Right renal cortex interstitium (tissue), 3 donors: ENCODE measurements around the gene AIF1L. TPM values are rescaled to one million over a fixed set of nuclear protein-coding genes. Genes with fewer than 3 reads are reported as not detected.

ENCODE experiments used
- DNase-seq, 3 donors: peaks; one replicate each; pipeline ENCODE4 v3.0.0-alpha.2; 2013; ENCODE audit warnings: low read depth in 3 of 3, low spot score in 2 of 3
- polyA plus RNA-seq, 3 donors: library from polyadenylated mRNA; unstranded; fragments of 120-200 nt; gene quantifications; one replicate each; pipeline ENCODE4 v1.2.1, GENCODE V29; 2013; ENCODE audit not compliant: insufficient read length in 3 of 3

The AIF1L gene
- polyA plus RNA-seq, 3 donors = 355 to 428 (median 401) TPM

DNA sequence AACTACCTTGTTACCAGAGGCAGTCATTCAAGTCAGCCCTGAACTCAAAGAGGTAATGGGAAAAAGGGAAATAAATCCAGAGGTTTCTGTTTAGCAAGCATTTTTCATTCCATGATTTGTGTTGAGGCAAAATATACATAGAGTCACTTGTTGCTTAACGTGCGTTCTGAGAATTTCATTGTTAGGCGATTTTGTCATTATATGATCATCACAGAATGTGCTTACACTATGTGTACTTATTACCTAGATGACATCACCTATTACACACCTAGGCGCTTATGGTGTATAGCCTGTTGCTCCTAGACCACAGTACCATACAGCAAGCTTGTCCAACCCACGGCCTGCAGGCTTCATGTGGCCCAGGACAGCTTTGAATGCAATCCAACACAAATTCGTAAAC is 65.3 kb downstream of the AIF1L start:
- no peak for DNase-seq

DNA sequence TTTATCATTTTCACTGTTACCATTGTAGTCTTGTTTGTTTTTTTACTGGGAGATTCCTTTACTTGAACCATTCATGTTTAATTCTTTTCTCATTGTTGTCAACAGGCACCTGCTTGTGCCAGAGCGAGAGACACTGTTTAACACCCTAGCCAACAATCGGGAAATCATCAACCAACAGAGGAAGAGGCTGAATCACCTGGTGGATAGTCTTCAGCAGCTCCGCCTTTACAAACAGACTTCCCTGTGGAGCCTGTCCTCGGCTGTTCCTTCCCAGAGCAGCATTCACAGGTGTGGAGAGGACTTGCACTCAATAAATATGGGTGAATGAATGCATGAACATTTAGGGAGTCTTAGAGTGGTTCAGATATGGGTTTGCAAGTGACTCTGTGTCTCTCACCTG is 66.6 kb downstream of the AIF1L start:
- DNase-seq = no peak

DNA sequence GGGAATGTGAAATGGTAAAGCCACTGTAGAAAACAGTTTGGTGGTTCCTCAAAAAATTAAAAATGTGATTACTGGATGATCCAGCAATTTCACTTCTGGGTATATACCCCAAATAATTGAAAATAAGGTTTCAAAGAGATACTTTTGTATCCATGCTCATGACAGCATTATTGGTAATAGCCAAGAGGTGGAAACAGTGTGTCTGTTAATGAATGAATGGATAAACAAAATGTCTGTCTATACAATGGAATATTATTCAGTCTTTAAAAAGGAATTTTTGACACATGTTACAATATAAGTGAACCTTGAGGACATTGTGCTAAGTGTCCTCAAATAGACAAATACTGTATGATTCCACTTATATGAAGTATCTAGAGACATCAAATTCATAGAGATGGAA is 69.2 kb downstream of the AIF1L start:
- DNase-seq = no peak

DNA sequence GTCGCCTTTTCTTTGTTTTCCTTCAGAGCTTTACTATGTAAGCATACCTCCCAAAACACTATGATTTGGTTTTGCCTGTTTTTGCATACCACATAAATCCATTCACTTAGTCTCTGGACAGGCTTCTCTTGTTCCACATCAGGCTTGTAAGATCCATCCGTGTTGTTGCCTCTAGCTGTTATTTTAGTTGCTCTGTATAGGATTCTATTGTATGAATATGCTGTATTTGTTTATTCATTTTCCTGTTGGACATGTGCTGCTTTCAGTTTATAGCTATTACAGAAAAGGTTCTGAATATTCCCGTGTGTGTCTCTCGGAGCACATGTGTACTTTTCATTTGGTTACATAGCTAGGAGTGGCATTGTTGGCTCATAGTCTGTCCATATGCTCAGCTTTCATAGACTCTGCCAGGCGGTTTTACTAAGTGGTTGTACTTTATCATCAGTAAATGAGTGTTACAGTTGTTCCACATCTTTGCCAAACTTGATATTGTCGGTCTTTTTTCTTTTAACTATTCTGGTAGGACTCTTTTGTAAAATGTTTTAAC is 70.9 kb downstream of the AIF1L start:
- DNase-seq = no peak

DNA sequence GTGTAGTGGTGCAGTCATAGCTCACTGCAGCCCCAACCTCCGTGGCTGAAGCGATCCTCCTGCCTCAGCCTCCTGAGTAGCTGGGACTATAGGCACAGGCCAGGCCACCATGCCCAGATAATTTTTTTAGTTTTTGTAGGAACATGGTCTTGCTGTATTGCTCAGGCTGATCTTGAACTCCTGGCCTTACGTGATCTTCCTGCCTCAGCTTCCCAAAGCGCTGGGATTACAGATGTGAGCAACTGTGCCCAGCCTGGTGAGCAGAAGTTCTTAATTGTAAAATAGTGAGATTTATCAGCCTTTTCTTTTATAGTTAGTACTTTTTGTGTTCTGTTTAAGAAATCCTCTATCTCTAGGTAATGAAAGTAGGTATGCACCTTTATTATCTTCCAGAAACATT is 71.6 kb downstream of the AIF1L start:
- no peak for DNase-seq

DNA sequence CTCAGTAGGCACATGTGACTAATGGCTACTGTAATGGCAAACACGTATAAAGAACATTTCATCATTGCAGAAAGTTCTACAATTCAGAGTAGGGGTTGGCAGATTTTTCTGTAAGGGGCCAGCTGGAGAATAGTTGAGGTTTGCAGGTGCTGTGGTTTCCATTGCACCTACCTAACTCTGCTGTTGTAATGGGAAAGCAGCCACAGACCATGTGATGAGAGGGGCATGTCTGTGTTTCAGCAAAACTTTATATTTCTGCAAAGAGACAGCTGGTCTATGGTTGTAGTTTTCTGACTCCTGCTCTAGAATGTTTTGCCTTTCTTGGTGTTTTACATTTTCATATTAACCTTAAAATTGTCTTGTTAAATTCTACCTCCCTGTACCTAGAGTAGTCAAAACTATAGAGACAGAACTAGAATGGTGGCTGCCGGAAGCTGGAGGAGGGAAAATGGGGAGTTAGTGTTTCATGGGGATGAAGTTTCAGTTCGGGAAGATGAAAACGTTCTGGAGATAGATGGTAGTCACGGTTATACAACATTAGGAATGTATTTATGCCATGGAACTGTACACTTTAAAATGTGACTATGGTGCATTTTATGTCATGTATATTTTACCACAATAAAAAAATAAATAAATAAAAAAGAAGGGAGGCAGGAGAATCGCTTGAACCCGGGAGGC is 73.4 kb downstream of the AIF1L start:
- DNase-seq = peak in 1 of 3 donors; percentile 35

Other genes starting within 250 kb of the AIF1L start
- under 1 TPM; 0.47 to 0.69 (median 0.50) TPM for gene QRFP, start 199.7 kb upstream of the AIF1L start, polyA plus RNA-seq
- gene FIBCD1, start 157.3 kb upstream of the AIF1L start, polyA plus RNA-seq = under 1 TPM; 0.08 to 0.37 (median 0.33) TPM
- 10 to 100 TPM; 18.1 to 29.3 (median 18.3) TPM for gene LAMC3, start 87.4 kb upstream of the AIF1L start, polyA plus RNA-seq
- gene NUP214, start 29.1 kb downstream of the AIF1L start, polyA plus RNA-seq = 10 to 100 TPM; 45.7 to 52.0 (median 50.0) TPM
- gene FAM78A, start 180.0 kb downstream of the AIF1L start, polyA plus RNA-seq = 1 to 10 TPM; 2.3 to 3.1 (median 2.5) TPM
- gene PLPP7, start 193.2 kb downstream of the AIF1L start, polyA plus RNA-seq = 1 to 10 TPM; 1.9 to 2.5 (median 2.0) TPM